HG03378 (cell line): ENCODE measurements around the gene PARP9.

Experiments used
- ATAC-seq: cut with Tn5 transposase; IDR thresholded peaks from one replicate; pipeline ENCODE4 v1.9.1; 2021; ENCODE audit warnings: mild to moderate bottlenecking, moderate library complexity; ENCODE audit not compliant: unreplicated experiment

The PARP9 gene

GRCh38 chr3:122564155-122564912 is at the start of gene PARP9, which contains the start of gene DTX3L:
Gene PARP9, minus strand, starts transcription at chr3:122564300. Its CDS starts 4,680 bp downstream, at chr3:122559620.
Gene DTX3L, plus strand, starts transcription at chr3:122564338. Its CDS starts 89 bp downstream, at chr3:122564427.
- peak; percentile 61 for ATAC-seq

- no peak for ATAC-seq
Observed at GRCh38 chr3:122612696-122613095, 48.6 kb upstream of the PARP9 start.

- ATAC-seq: peak; percentile 97
Observed at GRCh38 chr3:122609798-122610559, 45.9 kb upstream of the PARP9 start.

GRCh38 chr3:122608916-122609315 is 44.8 kb upstream of the PARP9 start:
- no peak for ATAC-seq

GRCh38 chr3:122606330-122606729 is 42.2 kb upstream of the PARP9 start:
- ATAC-seq: no peak

GRCh38 chr3:122603056-122603455 is 39.0 kb upstream of the PARP9 start:
- ATAC-seq: no peak

- ATAC-seq: no peak
Observed at GRCh38 chr3:122602011-122602710, 38.1 kb upstream of the PARP9 start.

GRCh38 chr3:122598556-122598955 is 34.5 kb upstream of the PARP9 start:
- no peak for ATAC-seq

- ATAC-seq: no peak
Observed at GRCh38 chr3:122598151-122598550, 34.1 kb upstream of the PARP9 start.

- ATAC-seq: no peak
Observed at GRCh38 chr3:122594025-122594424, 29.9 kb upstream of the PARP9 start.

- no peak for ATAC-seq
Observed at GRCh38 chr3:122590610-122591009, 26.5 kb upstream of the PARP9 start.

GRCh38 chr3:122589297-122589696 is 25.2 kb upstream of the PARP9 start:
- ATAC-seq: no peak

GRCh38 chr3:122587572-122587971 is 23.5 kb upstream of the PARP9 start:
- ATAC-seq: no peak

- no peak for ATAC-seq
Observed at GRCh38 chr3:122586773-122587485, 22.8 kb upstream of the PARP9 start.

GRCh38 chr3:122586098-122586497 is 22.0 kb upstream of the PARP9 start:
- no peak for ATAC-seq

GRCh38 chr3:122582390-122582789 is 18.3 kb upstream of the PARP9 start:
- ATAC-seq: no peak

GRCh38 chr3:122581622-122582021 is 17.5 kb upstream of the PARP9 start:
- no peak for ATAC-seq

- ATAC-seq: no peak
Observed at GRCh38 chr3:122580470-122580869, 16.4 kb upstream of the PARP9 start.

- no peak for ATAC-seq
Observed at GRCh38 chr3:122578069-122578740, 14.1 kb upstream of the PARP9 start.

GRCh38 chr3:122577409-122578031 is 13.4 kb upstream of the PARP9 start, which contains the start of gene PARP15:
Gene PARP15, plus strand, starts transcription at chr3:122577650. Its CDS starts 18 bp downstream, at chr3:122577668.
- no peak for ATAC-seq
